ENCODE measurements around the gene WWC2.

The WWC2 gene

GRCh38 chr4:183098723-183099536, at the start of gene WWC2:
Gene WWC2 (plus strand): TSS chr4:183099257. CDS start chr4:183099492, 235 bp downstream.
- peak; percentile 95 for DNase-seq (ENCODE audit: low spot score)

GRCh38 chr4:183053681-183054080, 45.4 kb upstream of the WWC2 start:
- no peak for DNase-seq (ENCODE audit: low spot score)

GRCh38 chr4:183057255-183057654, 41.8 kb upstream of the WWC2 start:
- no peak for DNase-seq (ENCODE audit: low spot score)

GRCh38 chr4:183059797-183060196, 39.3 kb upstream of the WWC2 start:
- no peak for DNase-seq (ENCODE audit: low spot score)

- no peak for DNase-seq (ENCODE audit: low spot score)
These were observed 30.6 kb upstream of the WWC2 start for GRCh38 chr4:183068502-183068901.

GRCh38 chr4:183071222-183071621, 27.8 kb upstream of the WWC2 start:
- no peak for DNase-seq (ENCODE audit: low spot score)

- no peak for DNase-seq (ENCODE audit: low spot score)
These were observed 26.9 kb upstream of the WWC2 start for GRCh38 chr4:183072176-183072575.

- no peak for DNase-seq (ENCODE audit: low spot score)
These were observed 25.3 kb upstream of the WWC2 start for GRCh38 chr4:183073838-183074145.

- DNase-seq (ENCODE audit: low spot score) = peak; percentile 61
These were observed 24.6 kb upstream of the WWC2 start for GRCh38 chr4:183074288-183074990.

GRCh38 chr4:183078634-183079033, 20.4 kb upstream of the WWC2 start:
- no peak for DNase-seq (ENCODE audit: low spot score)

- DNase-seq (ENCODE audit: low spot score) = no peak
These were observed 18.5 kb upstream of the WWC2 start for GRCh38 chr4:183080372-183081115.

GRCh38 chr4:183081116-183081469, 18.0 kb upstream of the WWC2 start:
- no peak for DNase-seq (ENCODE audit: low spot score)

- DNase-seq (ENCODE audit: low spot score) = no peak
These were observed 17.0 kb upstream of the WWC2 start for GRCh38 chr4:183082053-183082452.

- DNase-seq (ENCODE audit: low spot score) = no peak
These were observed 4.5 kb upstream of the WWC2 start for GRCh38 chr4:183094393-183095198.

- no peak for DNase-seq (ENCODE audit: low spot score)
These were observed 3.9 kb upstream of the WWC2 start for GRCh38 chr4:183095199-183095512.

- DNase-seq (ENCODE audit: low spot score) = no peak
These were observed 2.6 kb upstream of the WWC2 start for GRCh38 chr4:183096276-183096965.

GRCh38 chr4:183097231-183098018, 1.6 kb upstream of the WWC2 start:
- DNase-seq (ENCODE audit: low spot score) = no peak

GRCh38 chr4:183098019-183098722, 886 bp upstream of the WWC2 start:
- DNase-seq (ENCODE audit: low spot score) = peak; percentile 85

- peak; percentile 30 for DNase-seq (ENCODE audit: low spot score)
These were observed 660 bp downstream of the WWC2 start for GRCh38 chr4:183099537-183100297.

GRCh38 chr4:183100298-183100599, 1.2 kb downstream of the WWC2 start:
- no peak for DNase-seq (ENCODE audit: low spot score)

All from AG20443 (cell line).